ENCODE results near the gene KAZN.

- TF ChIP-seq CTCF (optimal IDR thresholded peaks at IDR 0.05 in 1 of 3, IDR thresholded peaks at IDR 0.05 in 1 of 3, conservative IDR thresholded peaks at IDR 0.05 in 1 of 3; ENCODE audit: extremely low read depth in 1 of 3, insufficient read depth in 2 of 3, low read length in 3 of 3): no peak
- TF ChIP-seq EZH2 (IDR thresholded peaks at IDR 0.05; ENCODE audit: low read length): no peak
Observed at GRCh38 chr1:15031251-15031933, 432.9 kb downstream of the KAZN start.
